Naive B cell (primary cell): Measurements from ENCODE around the gene PSMA7. TPM values are rescaled to one million over a fixed set of nuclear protein-coding genes. Genes with fewer than 3 reads are reported as not detected.

Experiments
- ATAC-seq, 2 donors: fragments of 150-1000 bp; cut with Tn5 transposase; 2 replicates each; pipeline ENCODE4 v1.10.0; 2021; ENCODE audit warnings: low read depth in 2 of 2, mild to moderate bottlenecking in 2 of 2, moderate library complexity in 2 of 2
- DNase-seq: peaks from one replicate; pipeline ENCODE4 v3.0.0; 2022
- H3K27ac Mint-ChIP-seq, 6 donors: one replicate each; pipeline ENCODE4 v1.8.0; 2020 to 2022; ENCODE audit warnings: mild to moderate bottlenecking in 6 of 6, mixed read lengths in 6 of 6, moderate library complexity in 5 of 6, inconsistent platforms in 2 of 6
- H3K27me3 Mint-ChIP-seq, 3 donors: one replicate each; pipeline ENCODE4 v1.8.0; 2021 to 2022; ENCODE audit warnings: mixed read lengths in 3 of 3, mild to moderate bottlenecking in 1 of 3
- H3K36me3 Mint-ChIP-seq, 2 donors: one replicate each; pipeline ENCODE4 v1.8.0; 2020 to 2022; ENCODE audit warnings: mixed read lengths in 2 of 2, inconsistent platforms in 1 of 2, mild to moderate bottlenecking in 1 of 2
- H3K4me1 Mint-ChIP-seq, 3 donors: one replicate each; pipeline ENCODE4 v1.8.0; 2020 to 2022; ENCODE audit warnings: mixed read lengths in 3 of 3, inconsistent platforms in 1 of 3, mild to moderate bottlenecking in 1 of 3, moderate library complexity in 1 of 3
- H3K4me3 Mint-ChIP-seq, 8 donors: one replicate each; pipeline ENCODE4 v1.8.0; 2020 to 2022; ENCODE audit warnings: mild to moderate bottlenecking in 8 of 8, mixed read lengths in 8 of 8, moderate library complexity in 8 of 8, inconsistent platforms in 2 of 8
- H3K9me3 Mint-ChIP-seq, 7 donors: one replicate each; pipeline ENCODE4 v1.8.0; 2020 to 2022; ENCODE audit warnings: mixed read lengths in 7 of 7, mild to moderate bottlenecking in 5 of 7, inconsistent platforms in 2 of 7, moderate library complexity in 1 of 7
- polyA plus RNA-seq, 6 donors: library from polyadenylated mRNA; unstranded; fragments of 300-500 nt; fragmentation: Illumina TruSeq; gene quantifications; one replicate each; pipeline ENCODE4 v1.2.3, GENCODE V29; 2021; ENCODE audit warnings: low read depth in 6 of 6

The PSMA7 gene
- polyA plus RNA-seq, 6 donors from 2014 or later = 367 to 572 (median 436) TPM

GRCh38 chr20:62135573-62136266, 7.5 kb downstream of the PSMA7 start:
- Mint-ChIP-seq H3K9me3 (no peaks in the 10 kb centered on the region), H3K27ac (peak overlapping the region in 1 of 6 donors; percentile 38), H3K36me3 (peaks cover 23 to 25% of the 10 kb centered on the region in 2 donors), H3K27me3 (no peaks in the 10 kb centered on the region), H3K4me3 (peak overlapping the region in 1 of 8 donors; percentile 61), H3K4me1 (peaks cover 29 to 51% (median 33%) of the 10 kb centered on the region in 3 donors)
- DNase-seq = no peak
- ATAC-seq = no peak

- no peaks in the 10 kb centered on the region for H3K9me3 Mint-ChIP-seq
- H3K4me1 Mint-ChIP-seq = peaks cover 29 to 52% (median 35%) of the 10 kb centered on the region in 3 donors
- no peak for DNase-seq
- H3K36me3 Mint-ChIP-seq = peaks cover 23 to 25% of the 10 kb centered on the region in 2 donors
- H3K27me3 Mint-ChIP-seq = no peaks in the 10 kb centered on the region
- ATAC-seq = no peak
- no peak overlapping the region for H3K4me3 Mint-ChIP-seq
- H3K27ac Mint-ChIP-seq = peak overlapping the region in 1 of 6 donors; percentile 36
Measured at GRCh38 chr20:62134735-62135231, 8.4 kb downstream of the PSMA7 start.

- ATAC-seq = no peak
- H3K36me3 Mint-ChIP-seq = peaks cover 24 to 25% of the 10 kb centered on the region in 2 donors
Measured at GRCh38 chr20:62133864-62134263, 9.3 kb downstream of the PSMA7 start.

GRCh38 chr20:62133051-62133845, 9.9 kb downstream of the PSMA7 start:
- no peak overlapping the region for H3K4me3 Mint-ChIP-seq
- H3K27ac Mint-ChIP-seq = peak overlapping the region in 3 of 6 donors; percentile 59 to 81 (median 59)
- no peak for DNase-seq
- no peaks in the 10 kb centered on the region for H3K9me3 Mint-ChIP-seq
- no peak for ATAC-seq
- peaks cover 27 to 28% of the 10 kb centered on the region in 2 donors for H3K36me3 Mint-ChIP-seq
- H3K4me1 Mint-ChIP-seq = peaks cover 28 to 64% (median 48%) of the 10 kb centered on the region in 3 donors
- no peaks in the 10 kb centered on the region for H3K27me3 Mint-ChIP-seq

More at GRCh38 chr20:62133864-62134263, 9.3 kb downstream of the PSMA7 start:
- Mint-ChIP-seq H3K27me3 (no peaks in the 10 kb centered on the region), H3K4me1 (peaks cover 29 to 60% (median 42%) of the 10 kb centered on the region in 3 donors), H3K4me3 (peak overlapping the region in 1 of 8 donors; percentile 3), H3K9me3 (no peaks in the 10 kb centered on the region), H3K27ac (peak overlapping the region in 2 of 6 donors; percentile 59 to 81)
- DNase-seq = no peak

GRCh38 chr20:62132421-62132820, 10.8 kb downstream of the PSMA7 start:
- Mint-ChIP-seq H3K27me3 (no peaks in the 10 kb centered on the region), H3K9me3 (no peaks in the 10 kb centered on the region), H3K4me1 (peaks cover 27 to 63% (median 57%) of the 10 kb centered on the region in 3 donors), H3K36me3 (peaks cover 23 to 28% of the 10 kb centered on the region in 2 donors), H3K4me3 (peak overlapping the region in 6 of 8 donors; percentile 38 to 77 (median 58)), H3K27ac (peak overlapping the region in 4 of 6 donors; percentile 36 to 94 (median 82))
- ATAC-seq = no peak
- DNase-seq = no peak

- H3K4me3 Mint-ChIP-seq = peak overlapping the region in 5 of 8 donors; percentile 32 to 77 (median 71)
- ATAC-seq (no peak), DNase-seq (no peak)
- no peaks in the 10 kb centered on the region for H3K9me3 Mint-ChIP-seq
- H3K36me3 Mint-ChIP-seq = peaks cover 27 to 29% of the 10 kb centered on the region in 2 donors
- H3K27ac Mint-ChIP-seq = peak overlapping the region in 3 of 6 donors; percentile 36 to 94 (median 78)
- no peaks in the 10 kb centered on the region for H3K27me3 Mint-ChIP-seq
- H3K4me1 Mint-ChIP-seq = peaks cover 28 to 61% (median 54%) of the 10 kb centered on the region in 3 donors
Measured at GRCh38 chr20:62131560-62132320, 11.5 kb downstream of the PSMA7 start.

GRCh38 chr20:62129731-62130531, 13.3 kb downstream of the PSMA7 start:
- DNase-seq (no peak), ATAC-seq (peak; percentile 28 to 49)
- peak overlapping the region in 6 of 8 donors; percentile 38 to 67 (median 58) for H3K4me3 Mint-ChIP-seq
- peak overlapping the region; percentile 41 to 96 (median 80) for H3K27ac Mint-ChIP-seq
- H3K4me1 Mint-ChIP-seq = peaks cover 24 to 64% (median 48%) of the 10 kb centered on the region in 3 donors
- H3K36me3 Mint-ChIP-seq = peaks cover 20 to 22% of the 10 kb centered on the region in 2 donors
- no peaks in the 10 kb centered on the region for H3K9me3 Mint-ChIP-seq
- no peaks in the 10 kb centered on the region for H3K27me3 Mint-ChIP-seq

- ATAC-seq (no peak), DNase-seq (no peak)
- H3K36me3 Mint-ChIP-seq = peaks cover 20 to 22% of the 10 kb centered on the region in 2 donors
- H3K27me3 Mint-ChIP-seq = no peaks in the 10 kb centered on the region
- peak overlapping the region in 1 of 6 donors; percentile 16 for H3K27ac Mint-ChIP-seq
- peak overlapping the region in 2 of 8 donors; percentile 52 to 53 for H3K4me3 Mint-ChIP-seq
- no peaks in the 10 kb centered on the region for H3K9me3 Mint-ChIP-seq
- peaks cover 31 to 71% (median 56%) of the 10 kb centered on the region in 3 donors for H3K4me1 Mint-ChIP-seq
Measured at GRCh38 chr20:62128502-62128901, 14.7 kb downstream of the PSMA7 start.

GRCh38 chr20:62127799-62128198, 15.4 kb downstream of the PSMA7 start:
- ATAC-seq (no peak), DNase-seq (no peak)
- Mint-ChIP-seq H3K4me3 (peak overlapping the region in 1 of 8 donors; percentile 52), H3K9me3 (no peaks in the 10 kb centered on the region), H3K4me1 (peaks cover 33 to 70% (median 56%) of the 10 kb centered on the region in 3 donors), H3K36me3 (peaks cover 20 to 22% of the 10 kb centered on the region in 2 donors), H3K27me3 (no peaks in the 10 kb centered on the region), H3K27ac (peak overlapping the region in 2 of 6 donors; percentile 69 to 92)

GRCh38 chr20:62126141-62126540, 17.1 kb downstream of the PSMA7 start:
- Mint-ChIP-seq H3K36me3 (peaks cover 14 to 21% of the 10 kb centered on the region in 2 donors), H3K27me3 (no peaks in the 10 kb centered on the region), H3K4me1 (peaks cover 24 to 59% (median 45%) of the 10 kb centered on the region in 3 donors), H3K9me3 (no peaks in the 10 kb centered on the region), H3K27ac (no peak overlapping the region), H3K4me3 (peak overlapping the region in 1 of 8 donors; percentile 52)
- DNase-seq = no peak
- no peak for ATAC-seq

- peaks cover 18 to 46% (median 32%) of the 10 kb centered on the region in 3 donors for H3K4me1 Mint-ChIP-seq
Measured at GRCh38 chr20:62123450-62124118, 19.6 kb downstream of the PSMA7 start.

More at GRCh38 chr20:62123450-62124118, 19.6 kb downstream of the PSMA7 start:
- Mint-ChIP-seq H3K27ac (peak overlapping the region in 5 of 6 donors; percentile 54 to 94 (median 75)), H3K4me3 (peak overlapping the region; percentile 78 to 95 (median 88)), H3K36me3 (peaks cover 11 to 15% of the 10 kb centered on the region in 2 donors), H3K9me3 (no peaks in the 10 kb centered on the region), H3K27me3 (peaks cover 0 to 5% (median 0%) of the 10 kb centered on the region in 3 donors)
- ATAC-seq = no peak
- no peak for DNase-seq
